CD4-positive, alpha-beta T cell treated with Interleukin-6 at 100 ng/mL for 8 hours (primary cell): ENCODE measurements around the gene HOXB7.

Experiments
- DNase-seq: peaks from one replicate; pipeline ENCODE4 v3.0.0-alpha.2; 2020; ENCODE audit warnings: mixed read lengths, low spot score

HOXB7 gene

DNA sequence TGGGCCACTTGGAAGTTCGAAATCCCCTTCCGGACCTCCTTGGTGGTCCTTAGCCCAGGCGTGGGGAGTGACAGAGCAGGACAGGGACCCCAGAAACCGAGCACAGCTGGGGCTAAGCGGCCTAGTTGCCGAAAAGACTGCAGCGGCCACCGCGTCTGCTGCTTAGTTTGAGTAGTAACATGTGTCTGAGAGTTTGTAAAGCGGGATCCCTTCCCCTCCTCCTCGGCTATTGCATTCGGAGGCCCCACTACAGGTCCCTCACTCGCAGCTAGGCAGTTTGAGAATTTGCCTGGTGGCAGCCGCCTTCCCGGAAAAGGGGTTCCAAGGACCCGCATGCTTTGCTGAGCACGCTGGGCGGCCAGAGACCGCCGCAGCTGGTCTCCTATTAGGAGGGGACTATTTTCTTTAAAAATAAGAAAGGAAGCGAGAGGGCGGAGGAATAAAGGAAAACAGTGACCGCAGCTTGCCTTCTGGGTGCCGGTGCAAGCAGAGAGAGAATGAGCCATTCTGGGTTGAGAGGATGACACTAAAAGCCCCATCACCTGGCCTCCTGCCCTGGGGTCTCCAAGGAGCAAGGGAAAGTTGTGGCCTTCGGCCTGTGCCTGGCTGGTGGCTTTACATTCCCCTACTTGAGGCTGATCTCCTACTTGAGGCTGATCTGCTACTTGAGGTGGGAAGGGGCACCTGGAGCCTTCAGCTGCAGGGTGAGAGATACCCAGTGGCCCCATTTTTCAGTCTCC lies 16.1 kb downstream of the HOXB7 start:
- no peak for DNase-seq

DNA sequence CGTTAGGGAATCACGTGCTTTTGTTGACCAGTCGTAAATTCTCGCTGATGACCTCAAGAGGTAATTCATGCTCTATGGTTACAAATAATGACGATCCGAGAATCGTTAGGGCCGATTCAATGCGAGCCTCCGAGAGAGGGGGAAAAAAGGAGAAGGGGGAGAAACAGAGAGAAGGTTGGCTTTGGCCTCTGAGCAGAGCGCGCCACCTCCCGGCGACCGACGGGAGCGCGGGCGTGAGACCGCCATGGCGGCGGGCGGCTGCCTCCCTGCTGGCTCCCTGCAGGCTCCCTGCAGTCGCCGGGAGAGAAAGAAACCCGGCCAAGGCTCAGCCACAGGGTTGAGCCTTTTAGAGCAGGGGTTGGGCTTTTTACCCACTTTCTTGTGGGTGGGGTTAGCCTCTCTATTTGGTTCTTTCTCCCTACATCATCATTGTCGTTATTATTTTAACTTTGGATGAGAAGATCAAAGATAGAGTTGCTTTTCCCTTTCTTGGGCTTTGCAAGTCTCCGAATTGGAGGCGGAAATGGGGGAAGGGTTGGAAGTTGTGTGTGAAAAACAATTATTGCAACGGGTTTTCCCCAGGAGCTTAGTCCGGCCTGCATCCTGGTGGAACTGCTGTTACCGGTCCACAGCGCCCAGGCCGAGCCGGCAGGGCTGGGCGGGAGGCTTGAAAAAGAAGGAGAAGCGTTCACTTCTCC lies 16.8 kb downstream of the HOXB7 start:
- peak; percentile 71 for DNase-seq

DNA sequence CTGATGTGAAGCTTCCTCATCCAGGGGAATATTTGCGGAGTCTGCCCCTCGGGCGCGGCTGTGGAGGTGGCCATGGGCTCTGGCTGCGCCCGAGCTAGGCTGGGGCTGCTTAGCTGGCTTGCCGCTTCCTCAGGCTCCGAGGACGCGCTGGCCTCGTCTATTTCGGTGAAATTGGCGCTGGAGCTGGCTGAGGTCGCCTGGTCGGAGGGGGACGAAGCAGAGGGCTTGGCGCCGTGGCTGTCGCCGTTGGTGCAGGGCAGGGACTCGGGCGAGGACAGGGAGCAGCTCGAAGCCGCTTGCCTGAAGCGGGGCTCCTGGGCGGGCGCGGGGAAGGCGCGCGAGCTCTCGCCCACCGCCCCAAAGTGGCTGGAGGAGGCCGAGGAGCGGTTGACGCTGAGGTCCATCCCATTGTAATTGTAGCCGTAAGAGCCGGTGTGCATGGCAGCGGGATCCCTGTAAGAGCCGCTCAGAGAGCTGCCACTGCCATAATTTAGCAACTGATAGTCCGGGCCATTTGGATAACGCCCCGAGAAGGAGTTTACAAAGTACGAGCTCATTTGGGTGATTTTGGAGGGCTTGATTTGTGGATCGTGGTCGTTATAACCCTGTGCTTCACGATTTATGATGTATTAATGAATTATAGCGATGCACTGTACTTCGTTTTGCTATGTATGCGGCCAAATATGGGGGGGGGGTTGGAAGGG lies 17.5 kb downstream of the HOXB7 start, which contains the start of gene HOXB5:
HOXB5 (minus strand) TSS at position 654 of the 704 bp plus-strand sequence; CDS start at position 557, 97 bp downstream.
- no peak for DNase-seq

DNA sequence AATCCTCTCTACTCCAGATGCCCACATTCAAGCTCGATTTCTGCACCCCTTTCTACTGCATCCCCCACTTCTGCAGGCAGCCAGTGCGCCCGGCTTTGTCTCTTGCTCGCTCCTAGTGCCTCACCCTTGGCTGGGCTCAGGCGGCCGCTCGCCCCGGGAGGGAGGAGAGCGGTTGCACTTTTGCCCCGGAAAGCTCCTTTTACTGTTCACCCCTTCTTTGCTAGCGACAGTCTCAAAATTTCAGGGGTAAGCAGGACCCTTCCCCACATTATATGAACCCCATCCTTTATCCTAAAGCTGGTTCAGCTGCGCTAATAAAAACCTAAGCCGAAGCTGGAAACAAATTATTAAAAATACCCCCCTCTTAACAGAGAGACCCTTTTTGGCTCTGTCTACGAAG lies 18.2 kb downstream of the HOXB7 start:
- no peak for DNase-seq

DNA sequence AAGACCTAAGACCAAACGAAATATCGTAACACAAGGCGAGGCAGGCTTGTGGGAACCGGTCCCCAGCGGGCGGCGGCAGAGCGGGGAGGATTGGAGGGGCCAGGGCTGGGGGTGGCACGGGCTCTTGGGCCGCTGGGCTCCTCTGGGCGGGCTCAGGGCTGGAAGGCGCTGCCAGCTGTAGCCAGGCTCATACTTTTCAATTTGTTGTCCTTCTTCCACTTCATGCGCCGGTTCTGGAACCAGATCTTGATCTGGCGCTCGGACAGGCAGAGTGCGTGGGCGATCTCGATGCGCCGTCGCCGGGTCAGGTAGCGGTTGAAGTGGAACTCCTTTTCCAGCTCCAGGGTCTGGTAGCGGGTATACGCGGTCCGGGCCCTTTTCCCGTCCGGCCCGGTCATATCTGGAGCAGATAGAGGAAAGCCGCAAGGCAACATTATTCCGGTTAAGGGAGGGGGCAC lies 18.7 kb downstream of the HOXB7 start:
- DNase-seq = no peak

DNA sequence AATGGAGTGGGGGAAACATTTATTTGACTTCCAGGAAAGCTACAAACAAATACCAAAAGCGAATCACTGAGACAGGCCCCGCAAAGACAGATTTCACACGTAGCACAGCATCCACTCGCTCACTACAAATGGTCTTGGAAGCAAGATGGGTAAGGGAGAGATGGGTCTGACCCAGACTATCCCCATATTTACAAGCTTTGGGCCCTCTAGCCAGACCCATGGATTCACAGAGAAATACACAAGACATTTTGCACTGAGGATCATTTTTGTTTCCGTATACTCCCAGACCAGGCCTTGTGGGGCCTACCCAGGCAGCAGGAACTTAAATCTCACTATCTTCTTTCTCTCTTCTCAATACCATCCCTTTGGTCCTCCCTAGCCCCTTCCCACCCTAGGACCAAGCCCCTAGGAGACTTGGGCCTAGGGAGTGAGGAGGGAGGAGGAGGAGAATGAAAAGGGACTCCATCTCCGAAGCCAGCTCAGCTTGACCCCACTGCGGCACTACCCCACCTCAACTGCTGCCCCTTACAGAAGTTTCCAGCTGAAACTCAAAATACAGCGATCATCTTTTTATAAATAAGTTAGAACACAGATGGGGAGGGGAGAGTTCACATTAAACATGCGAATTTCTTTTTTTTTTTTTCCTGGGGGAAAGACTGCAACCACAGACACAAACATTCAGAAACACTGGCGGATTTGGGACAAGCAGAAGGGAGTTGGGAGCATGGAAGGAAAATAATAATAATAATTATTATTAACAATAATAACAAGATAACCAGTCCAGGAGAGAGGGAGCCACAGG lies 19.4 kb downstream of the HOXB7 start:
- no peak for DNase-seq

DNA sequence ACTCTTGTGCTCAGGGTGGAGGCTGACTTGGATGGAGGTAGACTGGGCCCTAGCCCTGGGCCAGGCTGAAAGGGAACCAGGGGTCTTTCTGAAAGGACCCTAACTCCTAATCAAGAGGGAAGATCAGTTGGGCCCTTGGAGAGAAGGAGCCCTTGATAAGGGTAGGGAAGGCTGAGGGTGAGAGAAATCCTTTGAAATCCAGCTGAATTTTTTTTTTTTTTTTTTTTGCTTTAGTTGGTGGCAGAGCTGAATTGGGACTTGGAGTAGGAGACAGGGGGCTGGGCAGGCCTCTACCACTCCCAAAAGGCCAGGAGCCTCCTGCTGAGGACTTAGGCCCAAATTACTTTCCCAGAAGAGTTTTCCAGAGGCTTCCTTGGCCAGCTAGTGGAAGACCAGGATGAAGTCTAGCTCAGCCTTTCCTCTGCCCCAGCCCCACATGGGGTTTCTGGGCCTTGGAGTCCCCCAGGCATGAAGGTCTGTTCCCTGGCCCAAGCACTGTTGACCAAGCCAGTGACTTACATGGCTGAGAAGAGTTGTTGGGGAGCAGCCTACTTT lies 20.1 kb downstream of the HOXB7 start:
- DNase-seq = no peak

GRCh38 chr17:48589831-48590606 lies 20.8 kb downstream of the HOXB7 start, which contains the start of gene HOXB3:
HOXB3 (minus strand) TSS chr17:48590241; CDS start chr17:48552474, 37,767 bp downstream.
- DNase-seq = no peak

DNA sequence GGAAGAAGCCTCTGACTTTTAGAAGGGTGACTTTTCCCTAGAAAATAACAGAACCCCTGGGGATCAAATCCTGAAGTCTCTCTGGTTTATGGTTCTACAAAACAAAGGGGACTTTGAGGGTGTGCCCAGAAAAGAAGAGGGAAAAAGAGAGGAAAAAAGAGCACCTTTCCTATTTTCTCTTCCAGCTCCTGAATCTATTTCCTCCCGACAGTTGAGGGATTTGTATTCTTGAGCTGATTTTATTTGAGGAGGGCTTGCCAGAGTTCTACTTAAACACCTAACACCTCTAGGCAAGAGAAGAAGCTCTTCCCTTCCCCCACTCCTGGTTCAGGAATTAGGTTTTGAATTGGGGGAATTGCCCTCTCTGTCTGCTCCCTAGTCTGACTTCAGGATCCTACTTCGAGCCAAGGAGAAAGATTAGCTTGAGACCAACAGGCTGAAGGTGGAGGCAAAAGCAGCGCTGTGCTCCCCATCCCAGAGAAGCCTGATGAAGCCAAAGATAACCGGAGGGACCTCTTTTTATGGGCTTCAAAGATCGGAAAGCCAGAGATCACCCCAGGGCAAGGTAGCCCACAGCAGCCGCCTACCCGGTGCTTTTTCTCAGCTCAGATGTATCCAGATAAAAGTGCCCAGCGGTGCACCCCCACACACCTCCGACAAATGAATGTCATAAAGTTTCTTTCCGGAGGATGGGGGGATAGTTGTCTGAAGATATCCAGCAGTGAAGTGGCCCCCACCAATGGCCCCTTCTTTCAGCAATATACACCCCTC lies 21.6 kb downstream of the HOXB7 start:
- no peak for DNase-seq

DNA sequence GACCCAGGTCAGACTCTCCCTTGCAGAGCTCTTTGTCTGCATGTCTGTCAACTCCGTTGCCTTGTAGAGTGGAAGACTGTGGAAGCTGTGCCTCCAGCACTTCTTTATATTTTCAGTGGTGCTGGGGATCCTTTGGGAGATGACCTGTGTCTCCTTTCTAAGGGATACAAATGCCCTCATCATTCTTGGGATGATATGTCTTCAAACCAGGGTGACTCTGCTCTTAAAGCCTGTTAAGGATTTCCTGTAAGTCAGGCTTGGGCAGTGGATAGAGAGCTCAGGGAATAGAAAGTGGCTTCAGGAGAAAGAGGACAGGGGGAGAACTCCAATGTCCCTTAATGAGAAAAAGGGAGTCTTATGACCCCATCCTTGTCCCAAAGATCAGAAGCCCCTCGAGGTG lies 22.3 kb downstream of the HOXB7 start:
- no peak for DNase-seq

DNA sequence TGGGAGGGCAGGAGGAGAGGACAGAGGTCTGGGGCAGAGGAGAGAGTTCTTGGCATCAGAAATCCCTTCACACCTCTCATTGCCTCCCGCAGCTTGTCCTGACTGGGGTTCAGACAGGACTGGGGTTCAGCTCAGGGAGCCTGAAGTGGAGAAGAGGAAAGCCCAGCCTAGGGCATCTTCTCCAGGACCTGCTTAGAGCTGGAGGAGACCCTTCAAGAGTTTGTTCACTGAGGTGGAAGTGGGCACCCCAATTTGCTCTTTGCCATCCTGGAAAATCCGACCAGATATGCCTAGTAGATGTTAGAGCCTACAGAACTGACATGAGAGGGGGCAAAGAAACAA lies 22.8 kb downstream of the HOXB7 start:
- no peak for DNase-seq

GRCh38 chr17:48587276-48588073 lies 23.3 kb downstream of the HOXB7 start:
- DNase-seq = no peak

- no peak for DNase-seq
These were observed 24.2 kb downstream of the HOXB7 start for GRCh38 chr17:48586355-48587258.

GRCh38 chr17:48584223-48584741 lies 26.5 kb downstream of the HOXB7 start:
- no peak for DNase-seq

DNA sequence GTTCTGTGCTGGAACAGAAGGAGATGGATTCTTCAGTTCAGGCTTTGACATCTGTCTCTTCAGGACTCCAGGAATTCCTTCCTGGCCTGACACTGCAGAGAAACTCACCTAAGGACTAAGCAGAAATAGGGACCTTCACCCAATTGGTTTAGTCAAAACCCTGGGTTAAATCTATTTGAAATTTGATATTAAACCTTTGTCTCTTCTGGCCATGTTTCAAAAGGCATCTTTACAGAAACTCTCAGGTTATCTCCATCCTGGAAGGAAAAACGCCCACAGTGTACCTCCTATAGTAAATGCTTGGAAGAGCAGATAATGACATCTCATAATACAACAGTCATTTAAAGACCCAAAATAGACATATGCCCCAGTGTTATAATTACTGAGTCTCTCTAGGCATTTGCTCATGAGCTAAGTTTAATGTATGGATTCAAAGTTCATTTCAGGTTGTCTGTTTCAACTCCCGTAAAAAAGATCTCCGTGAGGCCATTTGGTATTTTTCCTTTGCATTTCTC lies 27.1 kb downstream of the HOXB7 start:
- DNase-seq = no peak

GRCh38 chr17:48582750-48583069 lies 28.1 kb downstream of the HOXB7 start:
- no peak for DNase-seq

DNA sequence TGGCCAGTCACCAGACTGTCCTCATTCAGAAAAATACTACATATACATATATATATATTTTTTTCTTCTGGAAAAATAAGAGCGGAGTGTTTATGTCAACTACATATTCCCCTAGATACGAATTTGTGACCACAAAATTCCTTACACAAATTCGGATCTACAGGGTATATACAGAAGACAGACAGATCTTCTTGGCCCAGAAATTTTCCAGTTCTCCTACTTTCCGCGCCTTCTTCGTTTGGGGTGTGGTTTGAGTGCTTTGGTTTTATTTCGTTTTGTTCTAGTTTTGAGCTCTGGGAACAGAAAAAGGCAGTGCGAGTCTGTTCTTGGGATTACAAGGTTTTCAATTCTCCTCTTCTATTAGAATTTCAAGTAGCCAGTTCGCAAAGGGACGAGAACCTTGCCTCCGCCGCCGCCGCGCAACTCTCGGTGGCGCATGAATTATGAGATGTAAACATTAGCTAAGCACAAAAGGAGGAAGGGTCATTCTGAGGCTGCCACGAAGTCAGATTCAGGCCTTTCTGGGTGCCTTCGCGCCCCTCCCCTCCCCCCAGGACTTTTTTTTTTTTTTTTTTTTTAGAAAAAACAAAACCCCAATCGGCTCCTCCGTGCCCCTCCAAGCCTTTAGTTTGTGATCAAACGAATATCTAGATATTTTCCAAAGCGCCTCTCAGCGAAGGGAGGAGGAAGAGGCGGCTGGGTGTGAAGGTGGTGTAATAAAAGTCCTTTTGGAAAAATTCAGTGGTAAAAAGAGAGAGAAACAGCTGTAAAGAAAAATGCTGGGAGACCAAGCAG lies 30.9 kb downstream of the HOXB7 start:
- DNase-seq = no peak
